ENCODE results near the gene TRMT61A.

TRMT61A gene

GRCh38 chr14:103547455-103547940 lies 18.5 kb downstream of the TRMT61A start:
- no peak for DNase-seq (ENCODE audit: low spot score)

GRCh38 chr14:103547941-103548462 lies 19.0 kb downstream of the TRMT61A start:
- no peak for DNase-seq (ENCODE audit: low spot score)

- DNase-seq (ENCODE audit: low spot score) = no peak
These were observed 19.7 kb downstream of the TRMT61A start for GRCh38 chr14:103548463-103549351.

- no peak for DNase-seq (ENCODE audit: low spot score)
These were observed 20.6 kb downstream of the TRMT61A start for GRCh38 chr14:103549361-103550311.

- no peak for DNase-seq (ENCODE audit: low spot score)
These were observed 21.7 kb downstream of the TRMT61A start for GRCh38 chr14:103550451-103551337.

- no peak for DNase-seq (ENCODE audit: low spot score)
These were observed 22.4 kb downstream of the TRMT61A start for GRCh38 chr14:103551338-103551762.

- no peak for DNase-seq (ENCODE audit: low spot score)
These were observed 23.2 kb downstream of the TRMT61A start for GRCh38 chr14:103552011-103552845.

GRCh38 chr14:103552846-103553210 lies 23.8 kb downstream of the TRMT61A start:
- no peak for DNase-seq (ENCODE audit: low spot score)

- DNase-seq (ENCODE audit: low spot score) = no peak
These were observed 26.8 kb downstream of the TRMT61A start for GRCh38 chr14:103555559-103556337.

- DNase-seq (ENCODE audit: low spot score) = no peak
These were observed 28.2 kb downstream of the TRMT61A start for GRCh38 chr14:103556946-103557758.

- no peak for DNase-seq (ENCODE audit: low spot score)
These were observed 29.3 kb downstream of the TRMT61A start for GRCh38 chr14:103558071-103558882.

- no peak for DNase-seq (ENCODE audit: low spot score)
These were observed 30.8 kb downstream of the TRMT61A start for GRCh38 chr14:103559766-103560165.

GRCh38 chr14:103560691-103561090 lies 31.7 kb downstream of the TRMT61A start:
- no peak for DNase-seq (ENCODE audit: low spot score)

GRCh38 chr14:103561381-103562178 lies 32.6 kb downstream of the TRMT61A start:
- DNase-seq (ENCODE audit: low spot score) = peak; percentile 66

GRCh38 chr14:103562179-103562428 lies 33.1 kb downstream of the TRMT61A start:
- no peak for DNase-seq (ENCODE audit: low spot score)

- DNase-seq (ENCODE audit: low spot score) = peak; percentile 80
These were observed 33.6 kb downstream of the TRMT61A start, which contains the start of the genes BAG5 and COA8 for GRCh38 chr14:103562429-103563225. BAG5 (minus strand) TSS chr14:103562657; CDS start chr14:103561164, 1,493 bp downstream. COA8 (plus strand) TSS chr14:103562960; CDS start chr14:103563002, 42 bp downstream.

Measured in NAMALWA (cell line).